Cardiac muscle cell (in vitro differentiated cells and primary cell): ENCODE measurements around the gene ARHGAP6. TPM values are rescaled to one million over a fixed set of nuclear protein-coding genes. Genes with fewer than 3 reads are reported as not detected.

ENCODE experiments used
- DNase-seq, 2 donors: peaks; one replicate each; pipeline versions ENCODE4 v3.0.0 to v3.0.0-alpha.2; 2010 to 2017; ENCODE audit warnings: low read depth in 1 of 2, low spot score in 1 of 2
- H3K27ac ChIP-seq: fragments of 200-600 bp; sonication (generic); 2 replicates; pipeline ENCODE4 v1.5.1; 2016
- H3K27me3 ChIP-seq: fragments of 200-600 bp; sonication (generic); 2 replicates; pipeline ENCODE4 v1.6.0; 2016; ENCODE audit warnings: control low read depth
- H3K36me3 ChIP-seq: fragments of 200-600 bp; sonication (generic); 2 replicates; pipeline ENCODE4 v1.5.1; 2016; ENCODE audit warnings: control low read depth
- H3K4me1 ChIP-seq: fragments of 200-600 bp; sonication (generic); 2 replicates; pipeline ENCODE4 v1.8.1; 2017; ENCODE audit warnings: low read depth, mild to moderate bottlenecking, mixed run types
- H3K4me3 ChIP-seq: fragments of 200-600 bp; sonication (generic); 2 replicates; pipeline ENCODE4 v1.5.1; 2016; ENCODE audit warnings: mild to moderate bottlenecking
- H3K9me3 ChIP-seq: fragments of 200-600 bp; sonication (generic); 2 replicates; pipeline ENCODE4 v1.5.1; 2017; ENCODE audit warnings: low read depth, mild to moderate bottlenecking, control low read depth
- polyA plus RNA-seq: library from polyadenylated mRNA; unstranded; fragments of >200 nt; fragmentation: Nextera tagmentation; extraction: Ambion mirVana; gene quantifications from 2 replicates; pipeline ENCODE4 v1.2.1, GENCODE V29; 2016
- total RNA-seq: library from RNA; depleted of rRNA; stranded (reverse); fragments of >200 nt; gene quantifications from 2 replicates; pipeline ENCODE4 v1.2.3, GENCODE V29; 2016
- TF ChIP-seq, protein P1 (sequence below): IDR thresholded peaks from 2 replicates; pipeline ENCODE4 v1.5.1; 2012; ENCODE audit warnings: low read depth, mild to moderate bottlenecking, low read length

Gene ARHGAP6
- total and polyA plus RNA-seq, 2 experiments from 2014 or later, result 10.5 to 45.0 TPM

DNA sequence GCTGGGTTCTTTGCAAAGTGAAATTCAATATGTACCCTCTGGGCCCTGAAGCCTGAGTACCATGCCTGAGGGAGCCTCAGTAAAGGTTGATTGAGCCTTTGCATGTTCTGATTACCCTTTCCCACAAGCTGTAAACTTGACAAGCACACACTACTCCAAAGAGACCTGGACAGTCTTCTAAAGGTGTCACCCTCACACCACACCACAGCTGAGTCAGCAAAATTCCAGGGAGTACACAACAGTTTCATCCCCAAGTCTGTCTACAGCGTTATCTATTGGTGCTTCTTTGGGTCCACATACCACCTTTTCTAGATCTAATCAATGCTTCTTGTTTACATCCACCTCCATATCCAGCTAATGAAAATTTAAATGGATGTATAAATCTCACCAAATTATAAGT lies 191.7 kb downstream of the ARHGAP6 start:
- Histone ChIP-seq H3K27ac (no peak overlapping the region), H3K36me3 (no peaks in the 10 kb centered on the region), H3K9me3 (no peaks in the 10 kb centered on the region), H3K4me3 (no peak overlapping the region), H3K4me1 (no peaks in the 10 kb centered on the region), H3K27me3 (no peaks in the 10 kb centered on the region)
- no peak for DNase-seq
- TF ChIP-seq, protein P1, sequence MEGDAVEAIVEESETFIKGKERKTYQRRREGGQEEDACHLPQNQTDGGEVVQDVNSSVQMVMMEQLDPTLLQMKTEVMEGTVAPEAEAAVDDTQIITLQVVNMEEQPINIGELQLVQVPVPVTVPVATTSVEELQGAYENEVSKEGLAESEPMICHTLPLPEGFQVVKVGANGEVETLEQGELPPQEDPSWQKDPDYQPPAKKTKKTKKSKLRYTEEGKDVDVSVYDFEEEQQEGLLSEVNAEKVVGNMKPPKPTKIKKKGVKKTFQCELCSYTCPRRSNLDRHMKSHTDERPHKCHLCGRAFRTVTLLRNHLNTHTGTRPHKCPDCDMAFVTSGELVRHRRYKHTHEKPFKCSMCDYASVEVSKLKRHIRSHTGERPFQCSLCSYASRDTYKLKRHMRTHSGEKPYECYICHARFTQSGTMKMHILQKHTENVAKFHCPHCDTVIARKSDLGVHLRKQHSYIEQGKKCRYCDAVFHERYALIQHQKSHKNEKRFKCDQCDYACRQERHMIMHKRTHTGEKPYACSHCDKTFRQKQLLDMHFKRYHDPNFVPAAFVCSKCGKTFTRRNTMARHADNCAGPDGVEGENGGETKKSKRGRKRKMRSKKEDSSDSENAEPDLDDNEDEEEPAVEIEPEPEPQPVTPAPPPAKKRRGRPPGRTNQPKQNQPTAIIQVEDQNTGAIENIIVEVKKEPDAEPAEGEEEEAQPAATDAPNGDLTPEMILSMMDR, result no peak

DNA sequence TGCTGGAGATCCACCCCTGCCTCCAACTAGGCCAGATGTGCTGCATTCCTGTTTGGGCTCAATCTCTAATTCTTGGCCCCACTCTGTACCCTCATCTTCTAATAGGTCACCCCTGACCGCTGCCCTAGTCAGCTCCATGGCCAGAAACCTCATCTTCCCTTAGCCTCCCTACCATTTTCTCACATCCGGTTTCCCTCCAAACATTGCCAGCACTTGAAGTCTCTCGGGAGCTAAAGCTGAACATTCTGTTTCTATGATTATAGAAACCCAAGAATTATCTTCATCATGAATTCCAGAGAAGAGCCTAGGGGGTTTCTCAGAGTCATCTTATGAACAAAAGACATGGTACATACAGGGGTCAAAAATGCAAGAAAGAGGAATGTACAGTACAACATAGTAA lies 192.8 kb downstream of the ARHGAP6 start:
- DNase-seq, result peak in 1 of 2 donors; percentile 54
- no peak overlapping the region for H3K27ac ChIP-seq
- no peaks in the 10 kb centered on the region for H3K27me3 ChIP-seq
- no peaks in the 10 kb centered on the region for H3K36me3 ChIP-seq
- H3K4me1 ChIP-seq, result no peaks in the 10 kb centered on the region
- H3K4me3 ChIP-seq, result no peak overlapping the region
- H3K9me3 ChIP-seq, result no peaks in the 10 kb centered on the region
- TF ChIP-seq, protein P1, result no peak

DNA sequence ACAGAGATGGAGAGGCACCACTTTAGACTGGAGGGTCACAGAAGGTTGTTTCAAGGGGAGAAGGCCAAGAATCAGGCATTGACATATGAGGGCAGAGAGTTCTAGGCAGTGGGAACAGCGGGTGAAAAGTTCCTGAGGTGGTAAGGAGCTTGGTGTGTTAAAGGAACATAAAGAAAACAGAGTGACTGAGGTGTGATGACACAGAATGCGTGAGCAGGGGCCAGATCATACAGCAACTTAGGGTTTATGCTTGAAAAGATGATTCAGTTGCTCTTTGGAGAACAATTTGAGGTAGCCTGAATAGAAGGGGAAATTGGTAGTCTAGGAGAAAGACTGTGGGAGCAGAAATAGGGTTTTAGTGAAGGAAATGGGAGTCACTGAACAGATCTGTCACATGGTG lies 193.3 kb downstream of the ARHGAP6 start:
- no peak overlapping the region for H3K4me3 ChIP-seq
- no peak overlapping the region for H3K27ac ChIP-seq
- H3K36me3 ChIP-seq, result no peaks in the 10 kb centered on the region
- DNase-seq, result no peak
- TF ChIP-seq, protein P1, result no peak
- no peaks in the 10 kb centered on the region for H3K27me3 ChIP-seq
- no peaks in the 10 kb centered on the region for H3K4me1 ChIP-seq
- no peaks in the 10 kb centered on the region for H3K9me3 ChIP-seq

DNA sequence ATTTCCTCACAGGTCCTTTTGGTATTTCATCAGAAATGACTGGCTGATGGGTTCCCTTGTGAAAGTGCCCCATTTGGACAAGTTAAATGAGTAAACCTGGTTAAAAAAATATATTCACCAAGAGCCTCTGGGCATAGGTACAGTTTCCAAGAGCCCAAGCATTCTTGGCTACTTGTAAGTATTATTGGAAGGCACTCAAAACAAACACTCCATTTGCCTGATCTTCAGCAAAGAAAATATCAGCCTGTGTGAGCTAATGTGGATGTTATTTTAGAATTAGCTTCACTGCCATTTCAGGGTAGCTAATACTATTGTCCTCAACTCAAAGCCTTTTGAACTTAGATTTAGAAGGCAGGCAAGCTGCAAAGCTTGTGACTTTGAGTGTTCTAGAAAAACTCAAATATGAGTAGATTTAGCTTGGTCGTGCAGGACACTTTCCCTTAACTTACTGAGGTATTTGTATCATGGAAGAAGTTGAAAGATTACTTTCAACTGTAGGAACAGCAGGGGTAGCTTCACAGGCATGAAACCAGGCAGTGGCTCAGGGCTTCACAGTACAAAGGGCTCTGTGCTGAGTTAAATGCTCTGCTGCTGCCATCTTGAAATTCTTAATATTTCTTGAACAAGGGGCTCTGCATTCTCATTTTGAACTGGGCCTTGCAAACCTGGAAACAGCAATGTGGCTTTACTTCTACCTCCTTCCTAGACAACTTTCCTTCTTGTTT lies 195.3 kb downstream of the ARHGAP6 start:
- Histone ChIP-seq H3K4me3 (no peak overlapping the region), H3K4me1 (no peaks in the 10 kb centered on the region), H3K36me3 (no peaks in the 10 kb centered on the region), H3K27ac (no peak overlapping the region), H3K9me3 (no peaks in the 10 kb centered on the region), H3K27me3 (no peaks in the 10 kb centered on the region)
- TF ChIP-seq, protein P1, result no peak
- peak in 1 of 2 donors; percentile 74 for DNase-seq

DNA sequence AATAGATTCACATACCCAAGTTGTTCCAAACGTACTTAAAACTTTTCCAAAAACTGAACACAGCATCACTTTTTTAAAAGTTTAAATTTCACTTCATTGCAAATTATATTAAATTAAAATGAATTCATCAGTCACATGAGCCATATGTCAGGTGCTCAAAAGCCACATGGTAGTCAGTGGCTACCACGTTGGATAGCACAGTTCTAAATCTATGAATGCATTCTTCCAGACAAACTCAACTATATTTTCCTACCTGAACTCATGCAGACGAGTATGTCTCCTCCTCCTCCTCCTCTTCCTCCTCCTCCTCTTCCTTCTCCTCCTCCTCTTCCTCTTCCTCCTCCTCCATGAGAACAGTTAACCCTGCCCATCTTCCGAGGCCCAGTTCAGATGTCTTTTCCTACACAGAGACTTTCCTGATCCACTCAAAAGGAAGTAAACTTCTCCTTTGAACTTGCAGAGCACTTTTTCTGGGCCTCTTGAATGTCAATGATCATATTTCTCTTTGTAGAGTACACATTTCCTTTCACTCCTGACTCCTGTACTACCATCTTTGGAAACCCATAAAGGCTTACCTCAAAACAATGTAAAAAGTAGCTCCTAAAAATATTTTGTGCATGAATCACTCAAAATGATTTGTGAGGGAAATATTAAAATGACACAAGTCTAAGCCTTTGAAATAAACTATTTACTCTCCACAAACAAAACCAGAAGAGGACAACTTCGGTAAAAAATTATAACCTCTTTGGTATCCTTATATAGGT lies 199.9 kb downstream of the ARHGAP6 start:
- DNase-seq, result no peak
- H3K27me3 ChIP-seq, result no peaks in the 10 kb centered on the region

More for the DNA sequence above, 199.9 kb downstream of the ARHGAP6 start:
- Histone ChIP-seq H3K4me1 (peaks cover 9% of the 10 kb centered on the region), H3K4me3 (no peak overlapping the region), H3K27ac (no peak overlapping the region), H3K9me3 (no peaks in the 10 kb centered on the region), H3K36me3 (no peaks in the 10 kb centered on the region)
- TF ChIP-seq, protein P1, result no peak
